Tibial nerve (tissue), 3 donors: Measurements from ENCODE around the gene HS1BP3.

Experiments
- CTCF ChIP-seq, 5 experiments: fragments of 200-600 bp in 3 of 5; fragments of 450-650 bp in 2 of 5; sonication (generic) in 3 of 5; IDR thresholded peaks; one replicate each; pipeline ENCODE4 v1.5.1; 2016 to 2019; ENCODE audit warnings: antibody characterized with exemption in 5 of 5, mild to moderate bottlenecking in 3 of 5, moderate library complexity in 2 of 5
- POLR2A ChIP-seq, 2 donors: fragments of 450-650 bp; IDR thresholded peaks; one replicate each; pipeline ENCODE4 v1.6.1; 2017; ENCODE audit warnings: antibody characterized with exemption in 2 of 2, mild to moderate bottlenecking in 2 of 2, moderate library complexity in 2 of 2

GRCh38 chr2:20687260-20687832 is 36.4 kb upstream of the HS1BP3 start:
- no peak for TF ChIP-seq POLR2A (IDR thresholded peaks at IDR 0.05)
- TF ChIP-seq CTCF (IDR thresholded peaks at IDR 0.05), result no peak
